Nephron progenitor cell (in vitro differentiated cells): ENCODE results near the gene MRGPRX3.

ENCODE experiments used
- DNase-seq: peaks from one replicate; pipeline ENCODE4 v3.0.0; 2021
- H3K27ac Mint-ChIP-seq: 2 replicates; pipeline ENCODE4 v1.8.0; 2021; ENCODE audit warnings: mild to moderate bottlenecking, moderate library complexity, mixed read lengths
- H3K27me3 Mint-ChIP-seq: 2 replicates; pipeline ENCODE4 v1.8.0; 2021; ENCODE audit warnings: mild to moderate bottlenecking, low read depth, mixed read lengths; ENCODE audit not compliant: poor library complexity
- H3K36me3 Mint-ChIP-seq: 2 replicates; pipeline ENCODE4 v1.8.0; 2021; ENCODE audit warnings: low read depth, mixed read lengths
- H3K4me1 Mint-ChIP-seq: 2 replicates; pipeline ENCODE4 v1.8.0; 2021; ENCODE audit warnings: mixed read lengths
- H3K4me3 Mint-ChIP-seq: 2 replicates; pipeline ENCODE4 v1.8.0; 2021; ENCODE audit warnings: mild to moderate bottlenecking, moderate library complexity, mixed read lengths
- H3K9me3 Mint-ChIP-seq: 2 replicates; pipeline ENCODE4 v1.8.0; 2021; ENCODE audit warnings: mild to moderate bottlenecking, moderate library complexity, mixed read lengths
- CTCF ChIP-seq: fragments of 200-600 bp; sonication (generic); IDR thresholded peaks from 2 replicates; pipeline ENCODE4 v1.5.0; 2021; ENCODE audit warnings: antibody characterized with exemption

Gene MRGPRX3

GRCh38 chr11:18132341-18132740, at the start of gene MRGPRX3:
Gene MRGPRX3 (plus strand): TSS chr11:18132571. CDS start chr11:18137203, 4,632 bp downstream.
- H3K4me3 Mint-ChIP-seq: no peak within 1 kb of the TSS
- no peak for TF ChIP-seq CTCF
- H3K4me1 Mint-ChIP-seq: no peaks in the 10 kb centered on the region
- peaks cover 24% of the 10 kb centered on the region for H3K27me3 Mint-ChIP-seq
- H3K27ac Mint-ChIP-seq: no peak within 1 kb of the TSS
- no peak for DNase-seq
- H3K9me3 Mint-ChIP-seq: peaks cover 24% of the 10 kb centered on the region
- H3K36me3 Mint-ChIP-seq: no peaks in the 10 kb centered on the region

DNA sequence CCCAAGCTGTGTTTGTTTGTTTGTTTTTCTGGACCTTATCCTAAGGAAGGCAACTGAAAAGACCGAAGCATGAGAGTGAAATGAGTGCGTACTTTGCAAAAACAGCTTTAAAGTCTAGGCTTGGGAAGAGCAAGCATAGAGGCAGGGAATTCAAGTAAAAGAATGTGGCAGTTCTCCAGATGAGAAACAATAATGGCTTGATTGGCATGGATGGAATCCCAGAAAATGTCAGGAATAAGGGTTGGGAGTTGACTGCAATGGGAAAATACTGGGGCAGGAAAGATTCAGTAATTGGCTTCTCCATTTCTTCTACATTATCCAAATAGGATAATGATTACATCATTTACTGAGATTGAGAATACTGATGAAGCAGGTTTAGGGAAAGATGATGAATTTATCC, 44.0 kb upstream of the MRGPRX3 start:
- TF ChIP-seq CTCF: no peak
- no peak overlapping the region for H3K27ac Mint-ChIP-seq
- H3K4me3 Mint-ChIP-seq: no peak overlapping the region
- DNase-seq: no peak
- H3K4me1 Mint-ChIP-seq: no peaks in the 10 kb centered on the region
- no peaks in the 10 kb centered on the region for H3K9me3 Mint-ChIP-seq
- peaks cover 62% of the 10 kb centered on the region for H3K36me3 Mint-ChIP-seq
- H3K27me3 Mint-ChIP-seq: no peaks in the 10 kb centered on the region

DNA sequence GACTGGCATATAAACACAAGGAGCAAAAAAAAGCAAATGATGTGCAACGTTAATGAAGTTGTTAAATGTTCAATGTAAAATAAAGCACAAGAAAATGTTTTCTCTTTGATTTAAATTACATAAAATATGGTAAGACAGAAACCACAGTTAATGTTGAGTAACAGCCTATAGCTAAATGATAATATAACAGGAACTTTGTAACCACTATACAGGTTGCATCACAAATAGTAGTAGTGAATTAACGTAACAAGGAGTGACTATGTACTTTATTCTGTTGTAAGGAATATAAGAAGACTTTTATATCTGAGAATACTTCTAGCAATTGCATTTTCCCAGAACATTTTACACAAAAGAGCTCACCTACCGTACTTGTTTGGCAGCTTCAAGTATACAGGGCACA, 43.4 kb upstream of the MRGPRX3 start:
- Mint-ChIP-seq H3K9me3 (no peaks in the 10 kb centered on the region), H3K27me3 (no peaks in the 10 kb centered on the region), H3K36me3 (peaks cover 64% of the 10 kb centered on the region), H3K4me1 (no peaks in the 10 kb centered on the region), H3K4me3 (no peak overlapping the region), H3K27ac (no peak overlapping the region)
- TF ChIP-seq CTCF: no peak
- DNase-seq: no peak

- no peak overlapping the region for H3K4me3 Mint-ChIP-seq
- TF ChIP-seq CTCF: no peak
- no peaks in the 10 kb centered on the region for H3K27me3 Mint-ChIP-seq
- H3K27ac Mint-ChIP-seq: no peak overlapping the region
- H3K9me3 Mint-ChIP-seq: no peaks in the 10 kb centered on the region
- H3K4me1 Mint-ChIP-seq: no peaks in the 10 kb centered on the region
- peaks cover 65% of the 10 kb centered on the region for H3K36me3 Mint-ChIP-seq
- no peak for DNase-seq
Measured at GRCh38 chr11:18091731-18092130, 40.6 kb upstream of the MRGPRX3 start.

- no peaks in the 10 kb centered on the region for H3K4me1 Mint-ChIP-seq
- H3K9me3 Mint-ChIP-seq: no peaks in the 10 kb centered on the region
- no peak overlapping the region for H3K4me3 Mint-ChIP-seq
Measured at GRCh38 chr11:18093959-18094358, 38.4 kb upstream of the MRGPRX3 start.

More at GRCh38 chr11:18093959-18094358, 38.4 kb upstream of the MRGPRX3 start:
- DNase-seq: no peak
- Mint-ChIP-seq H3K27me3 (no peaks in the 10 kb centered on the region), H3K27ac (no peak overlapping the region), H3K36me3 (peaks cover 44% of the 10 kb centered on the region)
- no peak for TF ChIP-seq CTCF
